PC-3 (cell line): ENCODE data around the gene PAPSS2.

Source experiments
- CTCF ChIP-seq: fragments of 300-600 bp; sonication (generic); conservative IDR thresholded peaks from 2 replicates; pipeline ENCODE4 v1.5.1; 2017; ENCODE audit warnings: antibody characterized with exemption, low read depth, mild to moderate bottlenecking, low read length
- EZH2 ChIP-seq: fragments of 300-600 bp; sonication (generic); IDR thresholded peaks from one replicate; pipeline ENCODE4 v1.6.1; 2017; ENCODE audit warnings: antibody characterized with exemption, mild to moderate bottlenecking, low read length; ENCODE audit not compliant: unreplicated experiment
- EZH2phosphoT487 ChIP-seq: fragments of 300-600 bp; sonication (generic); IDR thresholded peaks from 2 replicates; pipeline ENCODE4 v1.6.1; 2018; ENCODE audit warnings: mild to moderate bottlenecking, antibody characterized with exemption, low read length, borderline replicate concordance

- TF ChIP-seq CTCF, result no peak
- no peak for TF ChIP-seq EZH2phosphoT487
- no peak for TF ChIP-seq EZH2
Observed at GRCh38 chr10:87760195-87760905, 100.7 kb downstream of the PAPSS2 start.
